IMR-90 (cell line): ENCODE measurements around the gene OGFOD1. TPM values are rescaled to one million over a fixed set of nuclear protein-coding genes. Genes with fewer than 3 reads are reported as not detected.
A peak's percentile ranks its signal among the peaks of the same experiment; 100 is the strongest.

Source experiments
- ATAC-seq: fragments of 200-7000 bp; cut with Tn5 transposase; 2 replicates; pipeline ENCODE4 v1.9.1; 2020; ENCODE audit warnings: low read depth, mild to moderate bottlenecking, moderate library complexity
- BruUV-seq: library from RNA; stranded (reverse); fragments of 400-500 nt; replicated peaks from 2 replicates; lab custom pipeline; 2021; lab: Mats Ljungman, UMichigan
- CTCF ChIA-PET: fragments of 300-600 bp; formaldehyde crosslinking; extraction: SDS; loops from one replicate; lab custom pipeline; 2021; ENCODE audit warnings: antibody characterized with exemption; lab: Yijun Ruan, JAX
- POLR2A ChIA-PET: fragments of 300-600 bp; sonication (Branson Sonifier 250); formaldehyde crosslinking; loops from one replicate; lab custom pipeline; 2022; ENCODE audit warnings: antibody characterized with exemption; ENCODE audit not compliant: unreplicated experiment; lab: Charles Lee
- DNase-seq: peaks from one replicate; pipeline ENCODE4 v3.0.0; 2013
- H2AFZ ChIP-seq: replicated peaks from 2 replicates; pipeline ENCODE3; 2013; ENCODE audit warnings: low read length, mild to moderate bottlenecking; ENCODE audit not compliant: poor library complexity
- H2AK5ac ChIP-seq: 2 replicates; pipeline ENCODE4 v1.6.1; 2013; ENCODE audit warnings: low read depth, low read length, inconsistent platforms
- H2AK9ac ChIP-seq: replicated peaks from 2 replicates; pipeline ENCODE3; 2013; ENCODE audit warnings: mild to moderate bottlenecking, low read depth, low read length, moderate library complexity; ENCODE audit not compliant: poor library complexity
- H2BK120ac ChIP-seq: 2 replicates; pipeline ENCODE4 v1.6.1; 2013; ENCODE audit warnings: low read depth, low read length, inconsistent platforms
- H2BK15ac ChIP-seq: 3 replicates; pipeline ENCODE4 v1.6.1; 2013; ENCODE audit warnings: low read depth, low read length, inconsistent platforms
- H2BK20ac ChIP-seq: 2 replicates; pipeline ENCODE4 v1.6.1; 2013; ENCODE audit warnings: low read depth, mild to moderate bottlenecking, inconsistent platforms, low read length, moderate library complexity
- H2BK5ac ChIP-seq: 2 replicates; pipeline ENCODE4 v1.6.1; 2013; ENCODE audit warnings: mild to moderate bottlenecking, low read depth, low read length, inconsistent platforms; ENCODE audit not compliant: poor library complexity, severe bottlenecking
- H3K14ac ChIP-seq: replicated peaks from 2 replicates; pipeline ENCODE4 v1.6.1; 2013; ENCODE audit warnings: low read depth, low read length, inconsistent platforms
- H3K18ac ChIP-seq: 2 replicates; pipeline ENCODE4 v1.6.1; 2013; ENCODE audit warnings: low read depth, low read length, control low read depth
- H3K23ac ChIP-seq: 2 replicates; pipeline ENCODE4 v1.6.1; 2013; ENCODE audit warnings: low read depth, low read length, inconsistent platforms
- H3K27ac ChIP-seq: 2 replicates; pipeline ENCODE4 v1.5.1; 2013; ENCODE audit warnings: mild to moderate bottlenecking, control low read depth, low read length; ENCODE audit not compliant: insufficient read depth
- H3K27me3 ChIP-seq: 2 replicates; pipeline ENCODE4 v1.6.1; 2013; ENCODE audit warnings: low read length; ENCODE audit not compliant: control insufficient read depth, insufficient read depth
- H3K36me3 ChIP-seq: 2 replicates; pipeline ENCODE4 v1.6.1; 2013; ENCODE audit warnings: low read length, mixed read lengths; ENCODE audit not compliant: control insufficient read depth, insufficient read depth
- H3K4ac ChIP-seq: 2 replicates; pipeline ENCODE4 v1.6.1; 2013; ENCODE audit warnings: low read depth, low read length, inconsistent platforms
- H3K4me1 ChIP-seq: 2 replicates; pipeline ENCODE4 v1.6.1; 2013; ENCODE audit warnings: low read length, mixed read lengths; ENCODE audit not compliant: control insufficient read depth, insufficient read depth
- H3K4me2 ChIP-seq: 2 replicates; pipeline ENCODE4 v1.6.1; 2013; ENCODE audit warnings: low read depth, mild to moderate bottlenecking, control low read depth, low read length, moderate library complexity
- H3K4me3 ChIP-seq: 2 replicates; pipeline ENCODE4 v1.5.1; 2013; ENCODE audit warnings: low read depth, mild to moderate bottlenecking, control low read depth, low read length, moderate library complexity; ENCODE audit not compliant: insufficient read depth
- H3K56ac ChIP-seq: 2 replicates; pipeline ENCODE4 v1.6.1; 2013; ENCODE audit warnings: low read length, inconsistent platforms; ENCODE audit not compliant: insufficient read depth; ENCODE audit errors: extremely low read depth
- H3K79me1 ChIP-seq, 2 experiments: 2 replicates each; pipeline ENCODE4 v1.6.1; 2013; ENCODE audit warnings: low read length in 2 of 2, inconsistent platforms in 1 of 2, low read depth in 1 of 2
- H3K9ac ChIP-seq: 2 replicates; pipeline ENCODE4 v1.6.1; 2013; ENCODE audit warnings: low read depth, low read length, control low read depth
- H3K9me1 ChIP-seq: 2 replicates; pipeline ENCODE4 v1.6.1; 2013; ENCODE audit warnings: low read length, inconsistent platforms; ENCODE audit not compliant: insufficient read depth
- H3K9me3 ChIP-seq: 2 replicates; pipeline ENCODE4 v1.6.1; 2013; ENCODE audit warnings: low read length; ENCODE audit not compliant: control insufficient read depth, insufficient read depth
- H4K20me1 ChIP-seq: 2 replicates; pipeline ENCODE4 v1.6.1; 2013; ENCODE audit warnings: low read length, inconsistent platforms; ENCODE audit not compliant: insufficient read depth
- H4K5ac ChIP-seq: 2 replicates; pipeline ENCODE4 v1.6.1; 2013; ENCODE audit warnings: mild to moderate bottlenecking, low read depth, low read length, control low read depth
- H4K8ac ChIP-seq, 2 experiments: 2 replicates each; pipeline ENCODE4 v1.6.1; 2013; ENCODE audit warnings: low read depth in 2 of 2, low read length in 2 of 2, control low read depth in 1 of 2, inconsistent platforms in 1 of 2
- H4K91ac ChIP-seq: 2 replicates; pipeline ENCODE4 v1.6.1; 2013; ENCODE audit warnings: low read depth, low read length, inconsistent platforms; ENCODE audit not compliant: insufficient read depth
- CEBPB ChIP-seq: IDR thresholded peaks from 2 replicates; pipeline ENCODE4 v1.6.1; 2012; ENCODE audit warnings: low read depth, low read length, improper control_type of control experiment
- ELK1 ChIP-seq: fragments of 150-350 bp; IDR thresholded peaks from 2 replicates; pipeline ENCODE4 v1.6.1; 2016; ENCODE audit warnings: low read depth, mild to moderate bottlenecking, low read length, moderate library complexity, borderline replicate concordance
- FOS ChIP-seq: fragments of 150-350 bp; IDR thresholded peaks from 2 replicates; pipeline ENCODE4 v1.6.1; 2016; ENCODE audit warnings: low read depth, low read length
- MAFK ChIP-seq: IDR thresholded peaks from 2 replicates; pipeline ENCODE4 v1.6.1; 2012; ENCODE audit warnings: low read depth, low read length, improper control_type of control experiment
- MAZ ChIP-seq: IDR thresholded peaks from 2 replicates; pipeline ENCODE4 v1.6.1; 2012; ENCODE audit warnings: low read depth, mild to moderate bottlenecking, low read length, improper control_type of control experiment, moderate library complexity, borderline replicate concordance
- MXI1 ChIP-seq: IDR thresholded peaks from 2 replicates; pipeline ENCODE4 v1.6.1; 2012; ENCODE audit warnings: low read depth, mild to moderate bottlenecking, low read length, moderate library complexity, borderline replicate concordance
- NFE2L2 ChIP-seq: fragments of 150-350 bp; IDR thresholded peaks from 2 replicates; pipeline ENCODE4 v1.6.1; 2016; ENCODE audit warnings: low read depth, mild to moderate bottlenecking, low read length
- POLR2A ChIP-seq: IDR thresholded peaks from 2 replicates; pipeline ENCODE4 v1.6.1; 2012; ENCODE audit warnings: mild to moderate bottlenecking, low read depth, low read length
- RAD21 ChIP-seq: IDR thresholded peaks from 2 replicates; pipeline ENCODE4 v1.6.1; 2012; ENCODE audit warnings: low read length, improper control_type of control experiment
- RCOR1 ChIP-seq: IDR thresholded peaks from 2 replicates; pipeline ENCODE4 v1.6.1; 2012; ENCODE audit warnings: mild to moderate bottlenecking, low read length, improper control_type of control experiment; ENCODE audit not compliant: insufficient replicate concordance
- SMC3 ChIP-seq: fragments of 150-350 bp; IDR thresholded peaks from 2 replicates; pipeline ENCODE4 v1.6.1; 2016; ENCODE audit warnings: low read depth, mild to moderate bottlenecking, antibody characterized with exemption, low read length, moderate library complexity
- USF2 ChIP-seq: fragments of 150-350 bp; IDR thresholded peaks from 2 replicates; pipeline ENCODE4 v1.6.1; 2017; ENCODE audit warnings: mild to moderate bottlenecking, antibody characterized with exemption, low read length, low read depth
- WGBS, 2 experiments: methylation state at CpG; one replicate each; pipeline versions ENCODE4 v1.1.5 to v1.1.7; 2013; ENCODE audit warnings: missing lambda C conversion rate in 2 of 2; ENCODE audit not compliant: insufficient read length in 1 of 2; ENCODE audit errors: extremely low coverage in 2 of 2; 5-methylcytosine and 5-hydroxymethylcytosine counted together
- dilution Hi-C: fragments of 300-500 bp; cut with HindIII; formaldehyde crosslinking; loops from one replicate; pipeline ENCODE4 v1.14.3; 2018; ENCODE audit warnings: low sequenced_read_pairs; ENCODE audit not compliant: unreplicated experiment
- in situ Hi-C: fragments of 300-500 bp; cut with MboI; formaldehyde crosslinking; loops from 3 replicates; pipeline ENCODE4 v1.14.3; 2019; ENCODE audit warnings: low sequenced_read_pairs, inconsistent platforms, mixed read lengths
- intact Hi-C: fragments of 100-400 bp; cut with micrococcal nuclease; formaldehyde crosslinking; loops from 2 replicates; pipeline ENCODE4 v1.10.0; 2022
- polyA plus RNA-seq, 3 experiments: library from polyadenylated mRNA; depleted of rRNA; stranded (reverse); fragments of >200 nt; gene quantifications; 2 replicates each; pipeline ENCODE4 v1.2.3, GENCODE V29; 2012; ENCODE audit warnings: low replicate concordance in 1 of 3
- total RNA-seq: library from RNA; depleted of rRNA; stranded (reverse); fragments of >200 nt; gene quantifications from 2 replicates; pipeline ENCODE4 v1.2.3, GENCODE V29; 2012
- TF ChIP-seq, protein P1 (sequence below): conservative IDR thresholded peaks from 2 replicates; pipeline ENCODE4 v1.5.1; 2012; ENCODE audit warnings: mild to moderate bottlenecking, low read depth, low read length, improper control_type of control experiment

The OGFOD1 gene
- total and polyA plus RNA-seq, 2 of the 4 experiments (the other 2 are of a cell fraction) = 43.5 to 103 TPM

DNA sequence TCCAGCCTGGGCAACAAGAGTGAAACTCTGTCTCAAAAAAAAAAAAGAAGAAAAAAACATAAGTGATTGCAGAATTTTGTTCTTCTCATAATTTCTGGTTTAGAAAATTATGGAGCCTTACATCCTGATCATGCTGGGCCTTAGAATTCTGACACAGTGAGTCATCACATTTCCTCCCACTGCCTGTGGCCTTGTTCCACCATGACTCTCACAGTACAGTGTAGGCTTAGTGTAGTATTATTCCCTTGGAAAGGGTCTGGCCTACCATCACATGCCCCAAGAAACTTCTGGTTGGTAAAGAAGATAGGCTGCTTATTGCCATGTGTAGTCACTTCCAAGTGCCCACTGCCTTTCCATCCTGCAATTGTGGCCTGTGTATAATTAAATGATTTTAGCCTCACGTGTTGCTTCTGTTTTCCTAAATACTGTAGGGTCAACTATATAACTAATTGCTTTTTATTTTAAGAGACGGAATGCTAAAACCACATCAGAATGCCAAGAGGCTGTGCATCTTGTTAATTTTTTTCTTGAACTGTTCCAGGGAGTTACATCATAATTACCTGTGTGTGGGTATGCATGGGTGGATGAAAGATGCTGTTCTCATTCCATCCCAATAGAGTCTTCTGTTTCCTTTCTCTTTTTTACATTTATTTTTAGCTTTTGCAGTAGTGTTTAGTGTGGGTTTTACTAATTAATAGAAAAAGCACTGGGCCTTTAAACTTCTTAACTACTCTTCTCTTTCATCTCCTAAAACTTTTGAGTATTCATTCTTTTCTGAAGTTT, 25.9 kb downstream of the OGFOD1 start:
- POLR2A ChIA-PET = no interaction called here
- no peak for TF ChIP-seq MAFK
- TF ChIP-seq MXI1 = no peak
- TF ChIP-seq USF2 = peak; percentile 52
- TF ChIP-seq ELK1 = no peak
- TF ChIP-seq RCOR1 = no peak
- TF ChIP-seq RAD21 = 0 out of 2 replicates have a peak, but pooled peaks have one; percentile 7
- no peak for TF ChIP-seq POLR2A
- no peak for TF ChIP-seq MAZ
- TF ChIP-seq CEBPB = no peak
- peak; percentile 76 for TF ChIP-seq NFE2L2
- TF ChIP-seq, protein P1, sequence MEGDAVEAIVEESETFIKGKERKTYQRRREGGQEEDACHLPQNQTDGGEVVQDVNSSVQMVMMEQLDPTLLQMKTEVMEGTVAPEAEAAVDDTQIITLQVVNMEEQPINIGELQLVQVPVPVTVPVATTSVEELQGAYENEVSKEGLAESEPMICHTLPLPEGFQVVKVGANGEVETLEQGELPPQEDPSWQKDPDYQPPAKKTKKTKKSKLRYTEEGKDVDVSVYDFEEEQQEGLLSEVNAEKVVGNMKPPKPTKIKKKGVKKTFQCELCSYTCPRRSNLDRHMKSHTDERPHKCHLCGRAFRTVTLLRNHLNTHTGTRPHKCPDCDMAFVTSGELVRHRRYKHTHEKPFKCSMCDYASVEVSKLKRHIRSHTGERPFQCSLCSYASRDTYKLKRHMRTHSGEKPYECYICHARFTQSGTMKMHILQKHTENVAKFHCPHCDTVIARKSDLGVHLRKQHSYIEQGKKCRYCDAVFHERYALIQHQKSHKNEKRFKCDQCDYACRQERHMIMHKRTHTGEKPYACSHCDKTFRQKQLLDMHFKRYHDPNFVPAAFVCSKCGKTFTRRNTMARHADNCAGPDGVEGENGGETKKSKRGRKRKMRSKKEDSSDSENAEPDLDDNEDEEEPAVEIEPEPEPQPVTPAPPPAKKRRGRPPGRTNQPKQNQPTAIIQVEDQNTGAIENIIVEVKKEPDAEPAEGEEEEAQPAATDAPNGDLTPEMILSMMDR = no peak
- TF ChIP-seq SMC3 = 0 out of 2 replicates have a peak, but pooled peaks have one; percentile 7
- TF ChIP-seq FOS = peak; percentile 83

More for the DNA sequence above, 25.9 kb downstream of the OGFOD1 start:
- Histone ChIP-seq H3K9ac (no peak overlapping the region), H2AK5ac (peak overlapping the region; percentile 65; the same call in 1 of the 2 replicates), H3K27me3 (no peaks in the 10 kb centered on the region), H2BK120ac (peak overlapping the region; percentile 35), H3K79me1 (peaks cover 4 to 13% of the 10 kb centered on the region in 2 experiments; a peak in 3 of 4 replicates), H3K27ac (peak overlapping the region; percentile 47; the same call in 1 of the 2 replicates), H4K8ac (peak overlapping the region in 1 of 2 experiments; percentile 65; a peak in 2 of 4 replicates), H3K23ac (peak overlapping the region; percentile 44; the same call in 1 of the 2 replicates), H3K4me3 (no peak overlapping the region), H2BK20ac (no peak overlapping the region; the same call in 1 of the 2 replicates), H2AK9ac (peak overlapping the region; percentile 4), H2AFZ (no peak overlapping the region), H4K91ac (no peak overlapping the region), H3K36me3 (peaks cover 38% of the 10 kb centered on the region), H3K9me3 (no peaks in the 10 kb centered on the region), H3K56ac (0 out of 2 replicates have a peak overlapping the region, but pooled peaks have one; percentile 16), H2BK5ac (peak overlapping the region; percentile 68), H4K20me1 (no peaks in the 10 kb centered on the region), H4K5ac (no peak overlapping the region), H3K4me2 (no peak overlapping the region; the same call in 1 of the 2 replicates), H3K18ac (no peak overlapping the region), H2BK15ac (peak overlapping the region; percentile 5; the same call in 1 of the 3 replicates), H3K4me1 (peaks cover 1% of the 10 kb centered on the region; the same call in 1 of the 2 replicates), H3K14ac (peak overlapping the region; percentile 62; the same call in 1 of the 2 replicates), H3K4ac (peak overlapping the region; percentile 62), H3K9me1 (no peaks in the 10 kb centered on the region)
- in situ Hi-C loops (no loop called here), intact Hi-C loops (no loop called here), dilution Hi-C loops (no loop called here)
- BruUV-seq = no TSS peak
- CTCF ChIA-PET = no interaction called here
- ATAC-seq (peak; percentile 99), DNase-seq (peak; percentile 93)
- no CpG with 5 or more reads among the region's 2 CpGs for WGBS, 2 experiments
